HepG2 (cell line): ENCODE results near the gene PAFAH1B2. TPM values are rescaled to one million over a fixed set of nuclear protein-coding genes. Genes with fewer than 3 reads are reported as not detected.

Source experiments
- ARID2 ChIP-seq: sonication (generic); formaldehyde crosslinking; IDR thresholded peaks from 2 replicates; pipeline ENCODE4 v1.8.1; 2022; ENCODE audit warnings: mild to moderate bottlenecking, missing genetic modification reagents, borderline replicate concordance
- ATF4 ChIP-seq, 2 experiments: fragments of 450-650 bp in 1 of 2; sonication (generic) in 1 of 2; formaldehyde crosslinking; IDR thresholded peaks; 2 replicates each; pipeline versions ENCODE4 v1.5.0 to v1.8.0; 2020 to 2022; ENCODE audit warnings: mild to moderate bottlenecking in 1 of 2, missing genetic modification reagents in 1 of 2
- CCAR2 ChIP-seq: fragments of 200-400 bp; formaldehyde crosslinking; optimal IDR thresholded peaks from 2 replicates; pipeline ENCODE3; 2018; ENCODE audit warnings: low read depth, mild to moderate bottlenecking, low read length, moderate library complexity
- DR1 ChIP-seq: sonication (generic); formaldehyde crosslinking; IDR thresholded peaks from 2 replicates; pipeline ENCODE4 v1.8.0; 2021; ENCODE audit warnings: mild to moderate bottlenecking, missing genetic modification reagents, inconsistent platforms
- ELF1 ChIP-seq: sonication (generic); formaldehyde crosslinking; IDR thresholded peaks from 2 replicates; pipeline ENCODE4 v1.4.0; 2020; ENCODE audit warnings: missing genetic modification reagents
- ETV6 ChIP-seq: sonication (generic); formaldehyde crosslinking; conservative IDR thresholded peaks from 2 replicates; pipeline ENCODE4 v1.4.0; 2020; ENCODE audit warnings: missing genetic modification reagents
- FOSL1 ChIP-seq: sonication (generic); formaldehyde crosslinking; IDR thresholded peaks from 2 replicates; pipeline ENCODE4 v1.9.0; 2021; ENCODE audit warnings: missing genetic modification reagents, borderline replicate concordance
- FOXJ3 ChIP-seq: sonication (generic); formaldehyde crosslinking; IDR thresholded peaks from 2 replicates; pipeline ENCODE4 v1.4.0; 2020; ENCODE audit warnings: missing genetic modification reagents, mild to moderate bottlenecking, borderline replicate concordance
- GATAD1 ChIP-seq: IDR thresholded peaks from 2 replicates; pipeline ENCODE4 v1.6.1; 2016; ENCODE audit warnings: missing genetic modification reagents, missing compliant biosample characterization
- HNF1B ChIP-seq: sonication (generic); formaldehyde crosslinking; IDR thresholded peaks from 2 replicates; pipeline ENCODE4 v1.5.1; 2020; ENCODE audit warnings: mild to moderate bottlenecking, moderate library complexity, missing genetic modification reagents
- SNAI1 ChIP-seq: sonication (generic); formaldehyde crosslinking; IDR thresholded peaks from 2 replicates; pipeline ENCODE4 v1.5.0; 2020; ENCODE audit warnings: mild to moderate bottlenecking, missing genetic modification reagents, borderline replicate concordance
- TCF7 ChIP-seq: sonication (generic); IDR thresholded peaks from 2 replicates; pipeline ENCODE4 v1.6.1; 2016; ENCODE audit warnings: antibody characterized with exemption, low read depth
- ZBTB38 ChIP-seq: sonication (generic); formaldehyde crosslinking; IDR thresholded peaks from 2 replicates; pipeline ENCODE4 v1.5.1; 2020; ENCODE audit warnings: mild to moderate bottlenecking, missing genetic modification reagents
- ZFP62 ChIP-seq: sonication (generic); formaldehyde crosslinking; IDR thresholded peaks from 2 replicates; pipeline ENCODE4 v1.4.0; 2020; ENCODE audit warnings: missing genetic modification reagents
- ZNF597 ChIP-seq: sonication (generic); formaldehyde crosslinking; IDR thresholded peaks from 2 replicates; pipeline ENCODE4 v1.5.0; 2020; ENCODE audit warnings: missing genetic modification reagents
- ZNF780A ChIP-seq: sonication (generic); formaldehyde crosslinking; IDR thresholded peaks from 2 replicates; pipeline ENCODE4 v1.8.0; 2022; ENCODE audit warnings: mild to moderate bottlenecking, missing genetic modification reagents, moderate library complexity
- ZNF878 ChIP-seq: sonication (generic); formaldehyde crosslinking; IDR thresholded peaks from 2 replicates; pipeline ENCODE4 v1.8.1; 2023; ENCODE audit warnings: mild to moderate bottlenecking, missing genetic modification reagents, moderate library complexity
- ZZZ3 ChIP-seq: sonication (generic); formaldehyde crosslinking; IDR thresholded peaks from 2 replicates; pipeline ENCODE4 v1.4.0; 2020; ENCODE audit warnings: missing genetic modification reagents, mild to moderate bottlenecking, borderline replicate concordance
- polyA plus RNA-seq, 8 experiments: library from polyadenylated mRNA; depleted of rRNA in 3 of 8; stranded (reverse) in 7 of 8; unstranded in 1 of 8; fragments of >200 nt; fragmentation: Illumina TruSeq in 4 of 8; extraction: Trizol in 4 of 8; gene quantifications; 2 replicates each; pipeline versions ENCODE4 v1.2.1 to v1.2.3, GENCODE V29; 2011 to 2016; ENCODE audit warnings: low read depth in 4 of 8, missing spikeins in 1 of 8, mixed read lengths in 1 of 8; ENCODE audit not compliant: insufficient read depth in 1 of 8
- total RNA-seq, 5 experiments: library from RNA; depleted of rRNA; stranded (reverse); fragments of >200 nt; fragmentation: Illumina TruSeq; extraction: Trizol; gene quantifications; 2 replicates each; pipeline ENCODE4 v1.2.3, GENCODE V29; 2016; ENCODE audit warnings: low read depth in 1 of 5
- TF ChIP-seq, protein P1 (sequence below): sonication (generic); formaldehyde crosslinking; IDR thresholded peaks from 2 replicates; pipeline ENCODE4 v1.9.0; 2021; ENCODE audit warnings: missing genetic modification reagents, borderline replicate concordance
- TF ChIP-seq, protein P2 (sequence below): sonication (generic); formaldehyde crosslinking; IDR thresholded peaks from 2 replicates; pipeline ENCODE4 v1.8.0; 2022; ENCODE audit warnings: mild to moderate bottlenecking, missing genetic modification reagents, moderate library complexity
- TF ChIP-seq, protein P3 (sequence below): sonication (generic); formaldehyde crosslinking; IDR thresholded peaks from 2 replicates; pipeline ENCODE4 v1.4.0; 2020; ENCODE audit warnings: missing genetic modification reagents

The PAFAH1B2 gene
- total and polyA plus RNA-seq, 2 of the 13 experiments (the other 11 are each of a cell fraction or from before 2014, with no cell fraction given) = 28.8 to 104 TPM

DNA sequence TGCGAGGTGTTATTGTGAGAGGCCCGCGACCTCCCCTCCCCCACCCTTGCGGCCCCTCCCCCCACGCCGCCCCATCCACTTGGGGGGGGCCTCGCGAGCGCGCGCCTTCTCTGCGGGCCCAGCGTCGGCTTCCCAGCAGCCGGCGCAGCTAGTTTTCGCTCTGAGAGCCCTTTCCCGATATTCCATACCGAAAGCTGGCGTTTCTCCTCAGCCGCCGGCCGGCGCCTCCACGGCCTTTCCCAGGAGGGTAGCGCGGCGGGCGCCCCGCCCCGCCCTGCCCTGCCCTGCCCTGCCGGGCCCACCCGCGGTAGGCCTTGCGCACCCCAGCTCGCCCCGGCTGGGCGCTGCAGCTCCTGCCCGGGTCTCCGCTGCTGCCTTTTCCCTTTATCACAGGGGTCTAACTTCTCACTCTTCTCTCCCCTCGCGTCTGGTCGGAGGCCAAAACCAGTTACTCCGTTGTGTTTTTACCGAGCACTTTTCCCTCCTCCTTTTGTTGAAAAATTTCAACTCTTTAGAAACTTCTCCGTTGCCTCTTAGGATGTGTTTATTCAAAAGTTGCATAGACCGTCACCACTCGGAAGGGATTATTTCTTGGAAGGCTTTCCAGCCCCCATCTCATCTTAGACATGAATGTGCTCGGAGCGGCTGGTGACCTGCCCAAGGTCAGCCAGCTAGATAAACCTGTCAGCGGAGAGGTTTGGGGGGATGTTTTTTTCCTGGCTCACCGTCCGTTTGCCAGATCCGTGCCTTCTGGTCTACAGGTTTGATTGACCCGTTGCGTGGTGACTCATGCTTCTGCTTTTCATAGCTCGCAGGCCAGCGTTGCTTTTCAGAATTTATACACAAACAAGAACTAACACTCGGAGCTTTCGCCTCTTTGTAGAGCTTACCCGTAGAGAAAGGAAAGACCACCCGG, 648 bp downstream of the PAFAH1B2 start (continued):
- 0 out of 2 replicates have a peak, but pooled peaks have one; percentile 13 for TF ChIP-seq HNF1B (CRISPR knock-in tag)
- TF ChIP-seq ATF4 (CRISPR knock-in tag; IDR thresholded peaks at IDR 0.05) = no peak
- no peak for TF ChIP-seq CCAR2
- TF ChIP-seq ZNF878 (CRISPR knock-in tag) = no peak
- TF ChIP-seq ETV6 = 0 out of 2 replicates have a peak, but pooled peaks have one; percentile 5
- TF ChIP-seq SNAI1 = no peak
- no peak for TF ChIP-seq TCF7
- no peak for TF ChIP-seq ZNF780A
- no peak; the same call in 1 of the 2 replicates for TF ChIP-seq DR1
- TF ChIP-seq, protein P1, sequence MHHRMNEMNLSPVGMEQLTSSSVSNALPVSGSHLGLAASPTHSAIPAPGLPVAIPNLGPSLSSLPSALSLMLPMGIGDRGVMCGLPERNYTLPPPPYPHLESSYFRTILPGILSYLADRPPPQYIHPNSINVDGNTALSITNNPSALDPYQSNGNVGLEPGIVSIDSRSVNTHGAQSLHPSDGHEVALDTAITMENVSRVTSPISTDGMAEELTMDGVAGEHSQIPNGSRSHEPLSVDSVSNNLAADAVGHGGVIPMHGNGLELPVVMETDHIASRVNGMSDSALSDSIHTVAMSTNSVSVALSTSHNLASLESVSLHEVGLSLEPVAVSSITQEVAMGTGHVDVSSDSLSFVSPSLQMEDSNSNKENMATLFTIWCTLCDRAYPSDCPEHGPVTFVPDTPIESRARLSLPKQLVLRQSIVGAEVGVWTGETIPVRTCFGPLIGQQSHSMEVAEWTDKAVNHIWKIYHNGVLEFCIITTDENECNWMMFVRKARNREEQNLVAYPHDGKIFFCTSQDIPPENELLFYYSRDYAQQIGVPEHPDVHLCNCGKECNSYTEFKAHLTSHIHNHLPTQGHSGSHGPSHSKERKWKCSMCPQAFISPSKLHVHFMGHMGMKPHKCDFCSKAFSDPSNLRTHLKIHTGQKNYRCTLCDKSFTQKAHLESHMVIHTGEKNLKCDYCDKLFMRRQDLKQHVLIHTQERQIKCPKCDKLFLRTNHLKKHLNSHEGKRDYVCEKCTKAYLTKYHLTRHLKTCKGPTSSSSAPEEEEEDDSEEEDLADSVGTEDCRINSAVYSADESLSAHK (CRISPR knock-in tag) = no peak
- TF ChIP-seq ARID2 (CRISPR knock-in tag) = peak; percentile 87
- TF ChIP-seq FOXJ3 = no peak
- no peak for TF ChIP-seq ZZZ3 (CRISPR knock-in tag)
- no peak for TF ChIP-seq GATAD1
- TF ChIP-seq, protein P2, sequence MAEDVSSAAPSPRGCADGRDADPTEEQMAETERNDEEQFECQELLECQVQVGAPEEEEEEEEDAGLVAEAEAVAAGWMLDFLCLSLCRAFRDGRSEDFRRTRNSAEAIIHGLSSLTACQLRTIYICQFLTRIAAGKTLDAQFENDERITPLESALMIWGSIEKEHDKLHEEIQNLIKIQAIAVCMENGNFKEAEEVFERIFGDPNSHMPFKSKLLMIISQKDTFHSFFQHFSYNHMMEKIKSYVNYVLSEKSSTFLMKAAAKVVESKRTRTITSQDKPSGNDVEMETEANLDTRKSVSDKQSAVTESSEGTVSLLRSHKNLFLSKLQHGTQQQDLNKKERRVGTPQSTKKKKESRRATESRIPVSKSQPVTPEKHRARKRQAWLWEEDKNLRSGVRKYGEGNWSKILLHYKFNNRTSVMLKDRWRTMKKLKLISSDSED = no peak
- TF ChIP-seq ZFP62 (CRISPR knock-in tag) = no peak
- no peak for TF ChIP-seq ZBTB38 (CRISPR knock-in tag)
- TF ChIP-seq ELF1 (CRISPR knock-in tag) = no peak
- no peak for TF ChIP-seq FOSL1 (CRISPR knock-in tag)
- TF ChIP-seq ZNF597 (CRISPR knock-in tag) = no peak
- TF ChIP-seq, protein P3, sequence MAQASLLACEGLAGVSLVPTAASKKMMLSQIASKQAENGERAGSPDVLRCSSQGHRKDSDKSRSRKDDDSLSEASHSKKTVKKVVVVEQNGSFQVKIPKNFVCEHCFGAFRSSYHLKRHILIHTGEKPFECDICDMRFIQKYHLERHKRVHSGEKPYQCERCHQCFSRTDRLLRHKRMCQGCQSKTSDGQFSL = peak; percentile 96
